Measurements from ENCODE around the gene NDST1.
"Not testable (repeated sequence)": the region's sequence is repeated elsewhere in the genome, so short reads cannot be mapped to it uniquely, and the experiment has no call there.

NDST1 gene

GRCh38 chr5:150508277-150508640 is 328 bp downstream of the NDST1 start:
- DNase-seq (ENCODE audit: low read depth), result no peak

DNA sequence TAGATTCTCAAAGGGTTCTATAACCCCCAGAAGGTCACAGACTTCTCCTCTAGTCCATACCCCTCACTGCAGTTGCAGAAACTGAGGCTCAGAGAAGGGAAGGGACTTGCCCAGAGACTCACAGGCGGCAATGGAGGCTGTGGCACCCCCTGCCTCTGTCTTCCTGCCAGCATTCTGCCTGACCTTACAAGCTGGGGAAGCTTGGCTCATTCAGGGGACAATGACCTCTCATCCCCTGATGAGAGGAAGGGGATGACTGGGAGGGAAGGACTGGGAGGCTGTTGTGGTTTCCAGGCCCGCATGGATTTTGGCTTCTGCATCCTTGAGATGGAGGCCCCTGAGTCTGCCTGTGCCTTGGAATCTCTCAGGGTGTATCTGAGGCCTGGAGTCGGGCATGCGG is 897 bp downstream of the NDST1 start:
- no peak for DNase-seq (ENCODE audit: low read depth)

DNA sequence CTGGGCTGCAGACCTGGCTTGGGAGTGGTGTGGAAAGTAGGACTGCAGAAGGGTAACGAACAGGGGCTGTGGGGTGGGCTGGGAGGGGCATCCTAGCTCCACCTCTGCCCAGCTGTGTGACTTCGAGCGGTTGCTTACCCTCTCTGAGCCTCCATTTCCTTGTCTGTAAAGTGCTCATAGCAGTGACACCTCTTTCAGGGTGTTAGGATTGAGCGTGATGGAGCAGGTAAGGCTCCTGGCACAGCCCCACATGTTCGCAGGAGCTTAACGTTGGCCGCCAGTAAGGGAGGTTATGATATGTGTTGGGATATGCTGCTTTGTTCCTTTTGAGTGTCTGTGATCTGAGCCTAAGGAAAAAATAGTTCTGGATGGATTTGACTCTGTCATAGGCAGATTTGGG is 2.1 kb downstream of the NDST1 start:
- no peak for DNase-seq (ENCODE audit: low read depth)

GRCh38 chr5:150510460-150511263 is 2.7 kb downstream of the NDST1 start:
- DNase-seq (ENCODE audit: low read depth), result no peak

- DNase-seq (ENCODE audit: low read depth), result no peak
Measured at GRCh38 chr5:150511578-150512367, 3.8 kb downstream of the NDST1 start.

DNA sequence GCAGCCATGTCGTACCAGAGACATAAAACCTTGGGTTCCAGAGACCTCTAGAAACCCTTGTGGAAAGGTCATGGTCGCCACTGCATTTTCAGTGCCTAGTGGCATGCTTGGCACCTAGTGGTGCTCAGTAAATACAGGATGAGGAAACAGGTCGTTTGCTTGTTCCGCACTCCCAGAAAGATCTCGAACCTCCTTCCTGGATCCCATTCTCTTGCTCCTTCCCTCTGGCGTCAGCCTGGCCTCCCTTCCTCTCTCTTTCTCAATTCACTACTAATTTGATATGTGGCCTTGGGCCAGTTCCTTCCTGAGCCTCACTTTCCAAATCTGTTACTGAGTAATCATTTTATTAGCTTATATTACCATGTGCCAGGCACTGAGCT is 4.4 kb downstream of the NDST1 start:
- DNase-seq (ENCODE audit: low read depth), result no peak

DNA sequence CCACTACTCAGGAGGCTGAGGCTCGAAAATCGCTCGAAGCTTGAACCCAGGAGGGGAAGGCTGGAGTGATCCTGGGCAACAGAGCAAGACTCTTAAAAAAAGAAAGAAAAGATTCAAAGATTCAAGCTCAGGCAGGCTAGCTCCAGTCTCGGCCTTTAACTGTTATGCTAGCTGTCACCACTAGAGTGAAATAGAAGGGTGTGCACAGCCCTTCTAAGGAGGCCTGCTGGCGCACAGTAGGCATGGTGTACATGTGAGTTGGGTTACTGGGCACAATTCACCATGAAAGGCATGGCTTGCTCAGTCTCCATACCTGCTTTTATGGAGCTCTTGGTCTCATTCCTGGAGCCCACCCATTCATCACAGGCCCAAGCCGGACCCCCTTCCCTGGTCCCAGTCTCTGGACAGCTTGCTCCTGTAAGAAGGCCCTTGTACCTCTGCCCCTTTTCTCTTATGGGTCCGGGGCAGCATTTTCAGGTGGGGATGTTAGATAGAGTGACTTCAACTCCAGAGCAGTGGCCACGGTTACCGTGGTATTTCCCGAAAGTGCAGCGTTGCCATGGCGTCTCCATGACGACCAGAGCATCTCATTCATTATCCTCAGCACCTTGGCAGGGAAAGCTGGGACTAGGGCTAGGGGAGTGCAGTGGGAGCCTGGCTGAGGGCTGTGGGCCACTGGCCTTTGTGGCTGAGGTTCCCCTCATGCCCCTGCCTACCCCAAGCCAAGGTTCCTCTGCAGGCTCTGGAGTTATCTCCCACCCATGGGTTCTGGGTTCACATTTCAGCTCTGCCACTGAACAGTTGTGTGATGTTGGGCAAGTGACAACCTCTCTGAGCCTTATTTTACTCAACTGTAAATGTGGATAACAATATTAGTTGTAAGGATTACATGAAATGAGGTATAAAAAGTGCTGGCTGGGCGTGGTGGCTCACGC is 5.7 kb downstream of the NDST1 start:
- DNase-seq (ENCODE audit: low read depth), result no peak

DNA sequence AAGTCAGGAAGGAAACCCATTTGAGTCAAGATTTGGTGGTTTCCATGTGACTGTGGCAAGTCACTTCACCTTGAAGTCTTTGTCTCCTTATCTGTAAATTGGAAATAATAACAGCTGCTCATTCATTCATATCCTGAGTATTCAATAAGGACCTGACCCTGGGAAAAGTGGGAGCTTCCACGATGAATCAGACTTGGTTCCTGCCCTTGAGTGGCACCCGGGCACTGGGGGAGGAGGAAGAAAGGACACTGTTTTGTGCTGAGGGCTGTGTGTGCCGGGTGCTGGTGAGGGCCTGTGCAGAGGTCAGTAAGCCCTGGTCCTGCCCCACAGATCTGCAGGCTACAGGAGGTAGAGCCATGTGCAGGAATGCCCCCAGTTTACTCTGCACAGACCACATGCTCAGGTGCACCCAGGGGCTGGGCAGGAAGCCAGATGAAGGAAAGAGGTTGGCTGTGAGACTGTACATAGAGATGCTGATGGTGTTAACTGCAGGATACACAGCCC is 6.8 kb downstream of the NDST1 start:
- DNase-seq (ENCODE audit: low read depth), result no peak

DNA sequence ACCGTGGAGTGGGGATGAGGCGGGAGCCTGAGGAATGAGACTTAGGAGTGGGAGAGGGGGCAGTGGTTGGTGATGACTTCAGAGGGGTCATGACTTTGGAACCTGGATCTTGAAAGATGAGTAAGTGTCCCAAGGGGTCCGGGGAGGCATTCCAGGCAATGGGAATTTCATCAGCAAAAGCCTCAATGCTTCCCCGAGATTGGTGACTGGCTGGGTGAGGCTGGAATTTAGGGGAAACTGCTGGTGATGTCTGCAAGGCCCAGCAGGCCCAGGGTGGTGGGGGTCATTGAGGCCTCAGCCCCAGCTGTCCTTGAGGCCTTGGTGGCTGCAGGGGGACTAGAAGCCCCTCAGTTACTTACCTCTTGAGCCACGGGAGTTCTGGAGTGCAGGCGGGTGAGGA is 7.5 kb downstream of the NDST1 start:
- no peak for DNase-seq (ENCODE audit: low read depth)

DNA sequence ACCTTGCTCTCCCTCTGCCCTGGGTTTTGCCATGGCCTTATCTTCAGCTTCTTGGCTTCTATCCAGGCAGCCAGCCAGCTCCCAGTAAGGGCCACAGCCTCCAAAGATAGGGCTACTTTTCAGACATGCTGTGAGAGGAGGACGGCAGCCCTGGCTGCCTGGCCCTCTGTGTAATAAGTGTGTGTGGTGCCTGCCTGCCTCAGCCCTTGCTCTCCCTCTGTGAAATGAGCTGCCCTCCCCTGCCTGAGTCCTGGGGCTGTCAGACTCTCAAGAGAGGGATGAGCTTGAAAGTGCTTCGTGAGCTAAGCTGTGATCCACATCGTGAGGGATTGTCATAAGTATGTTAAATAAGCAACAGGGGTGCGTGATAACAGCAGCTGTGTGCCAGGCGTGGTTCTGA is 8.1 kb downstream of the NDST1 start:
- no peak for DNase-seq (ENCODE audit: low read depth)

DNA sequence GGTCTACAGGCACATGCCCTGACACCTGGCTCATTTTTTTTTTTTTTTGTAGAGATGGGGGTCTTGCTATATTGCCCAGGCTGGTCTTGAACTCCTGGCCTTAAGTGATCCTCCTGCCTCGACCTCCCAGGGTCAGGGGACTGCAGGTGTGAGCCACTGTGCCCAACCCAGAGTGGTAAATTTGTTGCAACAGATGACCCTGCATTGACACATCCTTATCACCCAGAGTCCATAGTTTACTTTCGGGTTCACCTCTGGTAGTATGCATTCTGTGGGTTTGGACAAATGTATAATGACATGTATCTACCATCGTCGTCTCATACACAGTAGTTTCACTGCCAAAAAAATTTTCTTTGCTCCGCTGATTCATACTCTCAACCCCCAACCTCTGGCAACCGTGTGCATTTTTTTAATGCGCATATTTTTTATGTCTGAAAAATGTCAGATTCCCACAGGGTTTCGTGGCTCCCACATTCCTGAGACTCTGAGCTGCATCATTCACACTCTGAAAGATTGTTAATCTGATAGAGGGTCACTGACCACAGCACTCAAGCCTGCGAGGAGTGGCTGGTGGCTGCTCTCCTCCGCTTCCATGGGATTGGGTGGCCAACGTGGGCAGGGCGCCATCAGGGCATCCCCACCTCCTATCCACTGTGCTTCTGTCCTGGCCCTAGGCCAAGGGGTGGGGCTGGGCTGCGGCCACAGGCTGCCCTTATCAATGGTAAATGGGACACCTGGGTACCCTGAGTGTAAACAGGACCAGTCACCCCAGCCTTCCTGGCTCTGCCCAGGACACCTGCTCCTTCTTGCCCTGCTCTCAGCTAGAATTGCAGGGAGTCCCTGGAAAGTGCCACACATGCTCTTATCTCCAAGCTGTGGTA is 9.6 kb downstream of the NDST1 start:
- DNase-seq (ENCODE audit: low read depth), result no peak

DNA sequence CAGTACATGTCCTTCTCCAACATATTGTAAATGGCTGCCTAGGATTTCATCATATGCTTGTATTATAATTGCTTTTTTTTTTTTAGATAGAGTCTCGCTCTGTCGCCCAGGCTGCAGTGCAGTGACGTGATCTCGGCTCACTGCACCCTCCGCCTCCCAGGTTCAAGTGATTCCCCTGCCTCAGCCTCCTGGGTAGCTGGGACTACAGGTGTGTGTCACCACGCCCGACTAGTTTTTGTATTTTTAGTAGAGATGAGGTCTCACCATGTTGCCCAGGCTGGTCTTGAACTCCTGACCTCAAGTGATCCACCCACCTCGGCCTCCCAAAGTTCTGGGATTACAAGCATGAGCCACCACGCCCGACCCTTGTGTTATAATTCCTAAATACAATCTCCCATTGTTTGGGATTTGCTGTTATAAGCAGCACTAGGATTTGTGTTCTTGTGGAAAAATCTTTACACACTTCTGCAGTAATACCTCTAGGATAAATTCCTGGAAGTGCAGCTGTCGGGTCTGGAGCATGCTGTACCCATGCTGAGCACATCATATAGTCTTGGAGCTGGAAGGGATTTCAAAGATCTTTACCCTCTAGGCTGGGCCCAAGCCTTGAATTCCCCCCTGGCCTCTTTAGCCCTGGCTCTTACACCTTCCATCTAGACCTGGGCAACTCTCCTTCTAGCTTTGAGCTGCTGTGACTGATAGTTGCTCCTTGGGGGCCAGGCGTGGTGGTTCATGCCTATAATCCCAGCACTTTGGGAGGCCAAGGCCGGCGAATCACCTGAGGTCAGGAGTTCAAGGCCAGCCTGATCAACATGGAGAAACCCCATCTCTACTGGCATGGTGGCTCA is 11.0 kb downstream of the NDST1 start:
- not testable (repeated sequence) for DNase-seq (ENCODE audit: low read depth)

DNA sequence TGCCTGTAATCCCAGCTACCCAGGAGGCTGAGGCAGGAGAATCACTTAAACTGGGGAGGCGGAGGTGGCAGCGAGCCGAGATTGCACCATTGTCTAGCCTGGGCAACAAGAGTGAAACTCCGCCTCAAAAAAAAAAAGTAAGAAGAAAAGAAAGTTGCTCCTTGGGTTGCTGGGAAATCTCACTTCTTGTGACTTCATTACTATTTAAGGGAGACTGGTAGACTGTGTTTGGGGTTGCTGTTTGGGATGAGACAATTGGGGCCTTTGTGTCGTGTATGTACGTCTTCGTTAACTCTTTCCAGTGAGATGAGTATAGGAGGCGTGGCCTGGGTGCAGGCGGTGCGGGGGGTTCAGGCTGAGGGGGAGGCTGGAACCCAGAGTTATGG is 11.6 kb downstream of the NDST1 start:
- no peak for DNase-seq (ENCODE audit: low read depth)

DNA sequence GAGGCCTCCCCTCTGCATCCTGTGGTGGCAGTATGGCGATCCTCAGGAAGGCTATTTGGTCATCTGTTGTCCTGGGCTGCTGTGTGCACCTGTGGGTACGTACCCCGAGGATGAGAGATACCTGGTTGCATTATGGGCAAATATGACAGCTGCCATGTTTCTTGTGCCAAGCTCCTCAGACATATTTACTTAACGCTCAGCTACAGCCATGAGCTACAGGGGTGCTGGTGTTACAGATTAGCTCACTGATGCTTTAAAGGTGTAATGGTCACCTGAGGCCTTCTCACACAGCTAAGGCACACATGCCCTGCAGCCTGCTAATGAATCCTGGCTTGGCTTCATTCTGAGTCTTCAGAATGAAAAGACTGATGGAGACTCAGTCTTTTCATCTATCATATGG is 12.0 kb downstream of the NDST1 start:
- no peak for DNase-seq (ENCODE audit: low read depth)

GRCh38 chr5:150520747-150521521 is 13.0 kb downstream of the NDST1 start:
- no peak for DNase-seq (ENCODE audit: low read depth)

GRCh38 chr5:150521522-150521817 is 13.5 kb downstream of the NDST1 start:
- no peak for DNase-seq (ENCODE audit: low read depth)

DNA sequence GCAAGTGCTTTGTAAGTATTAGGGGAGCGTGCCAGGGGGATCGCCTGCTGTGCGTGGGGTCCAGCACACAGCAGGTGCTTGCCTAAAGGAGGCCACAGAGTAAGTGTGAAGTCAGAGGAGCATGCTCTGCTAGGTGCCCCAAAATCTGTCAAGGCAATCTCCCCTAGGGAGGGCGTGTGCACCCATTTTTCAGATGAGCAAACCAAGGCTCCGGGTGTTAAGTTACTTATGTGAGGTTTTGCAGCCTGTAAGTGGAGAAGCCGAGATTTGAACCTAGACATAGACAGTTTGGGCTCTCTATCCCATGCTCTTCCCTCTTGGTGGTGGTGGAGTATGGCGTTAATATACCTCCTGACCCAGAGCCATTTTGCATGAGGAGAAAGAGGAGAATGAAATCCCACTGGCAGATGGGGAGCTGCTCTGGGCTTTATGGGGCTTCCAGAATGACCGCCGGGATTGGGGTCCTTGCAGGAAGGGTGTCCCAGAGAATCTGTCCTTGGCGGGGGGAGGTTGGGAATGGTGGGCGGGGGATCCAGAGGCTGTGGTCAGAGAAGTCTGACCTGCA is 14.1 kb downstream of the NDST1 start:
- DNase-seq (ENCODE audit: low read depth), result no peak

DNA sequence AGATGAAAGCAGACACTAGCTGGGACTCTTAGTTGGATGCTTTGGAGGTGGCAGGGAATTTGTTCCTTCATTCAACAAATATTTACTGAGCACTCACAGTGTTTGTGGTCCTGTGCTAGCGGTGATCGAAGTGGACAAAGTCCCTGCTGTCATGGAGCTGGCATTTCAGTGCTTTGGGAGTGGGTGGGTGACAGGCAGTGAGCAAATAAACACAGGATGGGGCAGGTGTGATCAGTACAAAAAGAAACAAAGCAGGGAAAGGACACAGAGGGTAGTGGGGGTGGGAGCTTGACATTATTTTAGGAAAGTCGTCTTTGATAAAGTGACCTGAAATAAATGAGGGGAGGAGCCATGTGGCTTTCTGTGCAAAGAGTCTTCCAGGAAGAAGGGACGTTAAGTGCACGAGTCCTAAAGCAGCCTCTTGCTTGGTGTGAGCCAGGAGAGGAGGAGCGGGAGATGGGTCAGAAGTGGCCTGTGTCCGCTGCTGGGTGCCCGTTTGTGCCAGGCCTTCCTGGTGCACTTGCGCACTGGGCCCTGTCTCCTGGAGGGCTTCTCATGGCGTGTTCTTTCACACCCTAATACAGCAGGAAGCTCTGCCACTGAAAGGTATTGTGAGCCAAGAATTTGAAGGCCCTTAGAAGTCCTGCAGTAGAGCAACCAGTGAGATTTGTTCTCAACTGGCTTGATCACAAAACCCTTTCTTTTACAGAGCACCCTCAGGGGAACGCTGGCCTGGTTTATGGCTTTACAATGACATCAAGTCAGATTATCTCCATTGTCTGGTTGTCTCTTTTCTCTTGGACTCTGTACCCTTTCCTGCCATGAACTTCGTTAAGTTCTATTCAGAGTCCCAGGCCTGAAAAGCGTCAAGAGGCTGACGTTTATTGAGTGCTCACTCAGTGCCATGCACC is 14.8 kb downstream of the NDST1 start:
- no peak for DNase-seq (ENCODE audit: low read depth)

All from activated T-helper 1 cell treated with Interleukin-2 at 50 U/mL for 16 hours (primary cell).